SK-N-SH (cell line): ENCODE results near the gene C13orf46. TPM values are rescaled to one million over a fixed set of nuclear protein-coding genes. Genes with fewer than 3 reads are reported as not detected.

Source experiments
- CTCF ChIA-PET: fragments of 300-600, 350-600 bp; formaldehyde crosslinking; extraction: SDS; loops from one replicate; lab custom pipeline; 2021; lab: Yijun Ruan, JAX
- POLR2A ChIA-PET: fragments of 350-600 bp; sonication (Branson Sonifier 250); formaldehyde crosslinking; extraction: SDS; loops from one replicate; lab custom pipeline; 2020; ENCODE audit warnings: antibody characterized with exemption, inconsistent platforms; lab: Yijun Ruan, JAX
- DNase-seq: peaks from one replicate; pipeline ENCODE4 v3.0.0; 2012
- H2AFZ ChIP-seq: fragments of 200-600 bp; sonication (generic); 2 replicates; pipeline ENCODE4 v1.8.1; 2016; ENCODE audit warnings: antibody characterized with exemption, mild to moderate bottlenecking, low read depth
- H3F3A ChIP-seq: fragments of 200-600 bp; sonication (generic); replicated peaks from 2 replicates; pipeline ENCODE3; 2016; ENCODE audit warnings: antibody characterized with exemption, mild to moderate bottlenecking; ENCODE audit not compliant: insufficient read depth
- H3K27ac ChIP-seq, 2 experiments: fragments of 200-500 bp in 1 of 2; fragments of 200-600 bp in 1 of 2; sonication (Bioruptor generic) in 1 of 2; sonication (generic), shearing (Covaris generic) in 1 of 2; 2 replicates each; pipeline versions ENCODE4 v1.5.1 to v1.6.1; 2014 to 2016; ENCODE audit warnings: low read depth in 2 of 2, inconsistent platforms in 1 of 2, low read length in 1 of 2, mild to moderate bottlenecking in 1 of 2, mixed read lengths in 1 of 2
- H3K27me3 ChIP-seq: fragments of 200-600 bp; sonication (generic), shearing (Covaris generic); 2 replicates; pipeline ENCODE4 v1.6.1; 2016; ENCODE audit warnings: mixed run types; ENCODE audit not compliant: insufficient read depth
- H3K36me3 ChIP-seq, 2 experiments: fragments of 200-500 bp in 1 of 2; fragments of 200-600 bp in 1 of 2; sonication (Bioruptor generic) in 1 of 2; sonication (generic) in 1 of 2; replicated peaks in 1 of 2; 2 replicates each; pipeline versions ENCODE3 to v1.5.1; 2014 to 2016; ENCODE audit warnings: low read length in 1 of 2, mild to moderate bottlenecking in 1 of 2; ENCODE audit not compliant: insufficient read depth in 2 of 2, control insufficient read depth in 1 of 2
- H3K4me1 ChIP-seq, 2 experiments: fragments of 200-500 bp in 1 of 2; fragments of 200-600 bp in 1 of 2; sonication (Bioruptor generic) in 1 of 2; sonication (generic), shearing (Covaris generic) in 1 of 2; 2 replicates each; pipeline versions ENCODE4 v1.5.1 to v1.6.1; 2014 to 2016; ENCODE audit warnings: low read depth in 1 of 2, low read length in 1 of 2, mixed run types in 1 of 2; ENCODE audit not compliant: insufficient read depth in 2 of 2, control insufficient read depth in 1 of 2
- H3K4me2 ChIP-seq: fragments of 200-600 bp; sonication (generic), shearing (Covaris generic); 2 replicates; pipeline ENCODE4 v1.6.1; 2017; ENCODE audit warnings: mixed run types
- H3K4me3 ChIP-seq, 2 experiments: fragments of 200-500 bp in 1 of 2; fragments of 200-600 bp in 1 of 2; sonication (Bioruptor generic) in 1 of 2; sonication (generic), shearing (Covaris generic) in 1 of 2; 2 replicates each; pipeline versions ENCODE4 v1.5.1 to v1.8.1; 2014 to 2016; ENCODE audit warnings: low read depth in 2 of 2, inconsistent platforms in 1 of 2, low read length in 1 of 2, mild to moderate bottlenecking in 1 of 2, mixed read lengths in 1 of 2, moderate library complexity in 1 of 2
- H3K79me2 ChIP-seq: fragments of 200-600 bp; sonication (generic); 2 replicates; pipeline ENCODE4 v1.8.1; 2017; ENCODE audit warnings: mild to moderate bottlenecking; ENCODE audit not compliant: insufficient read depth
- H3K9ac ChIP-seq: fragments of 200-600 bp; sonication (generic); 2 replicates; pipeline ENCODE4 v1.6.1; 2017; ENCODE audit warnings: mixed run types
- H3K9me2 ChIP-seq: fragments of 200-600 bp; sonication (generic); 2 replicates; pipeline ENCODE4 v1.6.1; 2017; ENCODE audit warnings: mixed run types
- H3K9me3 ChIP-seq: fragments of 200-600 bp; sonication (generic); 2 replicates; pipeline ENCODE4 v1.6.1; 2017; ENCODE audit warnings: mixed run types, mild to moderate bottlenecking, moderate library complexity
- H4K20me1 ChIP-seq: fragments of 200-600 bp; sonication (generic); 2 replicates; pipeline ENCODE4 v1.6.1; 2017; ENCODE audit warnings: mild to moderate bottlenecking, mixed run types; ENCODE audit not compliant: insufficient read depth
- CTCF ChIP-seq: fragments of 200-600 bp; sonication (generic); IDR thresholded peaks from 2 replicates; pipeline ENCODE4 v1.6.1; 2017; ENCODE audit warnings: antibody characterized with exemption, mild to moderate bottlenecking, moderate library complexity
- ELF1 ChIP-seq: IDR thresholded peaks from 2 replicates; pipeline ENCODE4 v1.4.0; 2012
- GABPA ChIP-seq: IDR thresholded peaks from 2 replicates; pipeline ENCODE4 v1.4.0; 2012; ENCODE audit warnings: low read depth, mild to moderate bottlenecking
- GATA2 ChIP-seq: sonication (generic); formaldehyde crosslinking; IDR thresholded peaks from 2 replicates; pipeline ENCODE4 v1.5.0; 2020; ENCODE audit warnings: mild to moderate bottlenecking, missing genetic modification reagents
- MXI1 ChIP-seq: IDR thresholded peaks from 2 replicates; pipeline ENCODE4 v1.6.1; 2012; ENCODE audit warnings: mild to moderate bottlenecking, low read depth, low read length, improper control_type of control experiment
- PBX3 ChIP-seq: IDR thresholded peaks from 2 replicates; pipeline ENCODE4; 2012
- POLR2AphosphoS5 ChIP-seq: IDR thresholded peaks from 2 replicates; pipeline ENCODE4 v1.6.1; 2012; ENCODE audit warnings: low read depth, low read length
- RAD21 ChIP-seq: IDR thresholded peaks from 2 replicates; pipeline ENCODE4 v1.6.1; 2012; ENCODE audit warnings: mild to moderate bottlenecking, low read length
- RCOR1 ChIP-seq: fragments of 150-350 bp; IDR thresholded peaks from 2 replicates; pipeline ENCODE4 v1.6.1; 2017; ENCODE audit warnings: antibody characterized with exemption, low read length
- REST ChIP-seq: IDR thresholded peaks from 2 replicates; pipeline ENCODE4 v1.6.1; 2012; ENCODE audit warnings: mild to moderate bottlenecking, low read depth, low read length, moderate library complexity
- RXRA ChIP-seq: IDR thresholded peaks from 2 replicates; pipeline ENCODE4 v1.4.0; 2012; ENCODE audit warnings: low read depth, mild to moderate bottlenecking, borderline replicate concordance
- TEAD4 ChIP-seq: IDR thresholded peaks from 2 replicates; pipeline ENCODE4 v1.4.0; 2012; ENCODE audit warnings: mild to moderate bottlenecking, borderline replicate concordance; ENCODE audit not compliant: insufficient read depth
- USF2 ChIP-seq: fragments of 150-350 bp; IDR thresholded peaks from 2 replicates; pipeline ENCODE4 v1.6.1; 2017; ENCODE audit warnings: antibody characterized with exemption, low read length, low read depth, borderline replicate concordance
- YY1 ChIP-seq: IDR thresholded peaks from 2 replicates; pipeline ENCODE4 v1.4.0; 2012; ENCODE audit warnings: low read depth, mild to moderate bottlenecking
- WGBS: methylation state at CpG from one replicate; pipeline ENCODE4 v1.1.6; 2017; ENCODE audit warnings: low lambda C conversion rate; 5-methylcytosine and 5-hydroxymethylcytosine counted together
- polyA plus RNA-seq, 3 experiments: library from polyadenylated mRNA; depleted of rRNA; stranded (reverse); fragments of >200 nt; gene quantifications; 2 replicates each; pipeline ENCODE4 v1.2.3, GENCODE V29; 2012

C13orf46 gene
- polyA plus RNA-seq, 1 of the 3 experiments (the other 2 are of a cell fraction), result 1.7 TPM

- no peaks in the 10 kb centered on the region for H3F3A ChIP-seq
- no peak for TF ChIP-seq USF2
- TF ChIP-seq CTCF, result 0 out of 2 replicates have a peak, but pooled peaks have one; percentile 20
- TF ChIP-seq RXRA, result no peak
- no peak for TF ChIP-seq TEAD4
- TF ChIP-seq, all 33 proteins: peak for 1
- Histone ChIP-seq H3K36me3 (peaks cover 6 to 22% of the 10 kb centered on the region in 2 experiments), H3K79me2 (no peaks in the 10 kb centered on the region), H3K4me1 (no peaks in the 10 kb centered on the region), H4K20me1 (no peaks in the 10 kb centered on the region), H3K27me3 (no peaks in the 10 kb centered on the region), H3K4me3 (no peak overlapping the region), H2AFZ (no peak overlapping the region), H3K9me2 (no peaks in the 10 kb centered on the region), H3K9me3 (no peaks in the 10 kb centered on the region), H3K9ac (no peak overlapping the region), H3K4me2 (no peak overlapping the region), H3K27ac (no peak overlapping the region)
- CTCF ChIA-PET, result no interaction called here
- POLR2A ChIA-PET, result no interaction called here
- 95% methylated on average over 14 of the region's 17 CpGs for WGBS
- DNase-seq, result no peak
These were observed 5.2 kb downstream of the C13orf46 start for GRCh38 chr13:113968463-113969310.

- Histone ChIP-seq H3K9me2 (no peaks in the 10 kb centered on the region), H3K4me3 (no peak overlapping the region), H3K9me3 (no peaks in the 10 kb centered on the region), H3K4me2 (no peak overlapping the region), H3F3A (no peaks in the 10 kb centered on the region), H3K36me3 (peaks cover 2 to 17% of the 10 kb centered on the region in 2 experiments), H3K79me2 (no peaks in the 10 kb centered on the region), H2AFZ (no peak overlapping the region), H3K27me3 (no peaks in the 10 kb centered on the region), H3K4me1 (no peaks in the 10 kb centered on the region), H4K20me1 (no peaks in the 10 kb centered on the region), H3K27ac (no peak overlapping the region), H3K9ac (no peak overlapping the region)
- POLR2A ChIA-PET, result no interaction called here
- DNase-seq, result no peak
- WGBS, result 96% methylated on average over 13 of the region's 20 CpGs
- CTCF ChIA-PET, result no interaction called here
- no peak for TF ChIP-seq RCOR1
- no peak for TF ChIP-seq GATA2 (CRISPR knock-in tag)
- TF ChIP-seq POLR2AphosphoS5, result no peak
- no peak for TF ChIP-seq ELF1
- TF ChIP-seq PBX3, result no peak
- no peak for TF ChIP-seq YY1
- TF ChIP-seq RAD21, result no peak
- no peak for TF ChIP-seq GABPA
- no peak for TF ChIP-seq REST
- TF ChIP-seq MXI1, result no peak
These were observed 6.0 kb downstream of the C13orf46 start for GRCh38 chr13:113967729-113968462.
